Mesothelial cell of epicardium (in vitro differentiated cells): Measurements from ENCODE around the gene MTMR3. TPM values are rescaled to one million over a fixed set of nuclear protein-coding genes. Genes with fewer than 3 reads are reported as not detected.

Source experiments
- DNase-seq, 2 experiments: peaks; one replicate each; pipeline ENCODE4 v3.0.0; 2021; ENCODE audit warnings: low spot score in 2 of 2; ENCODE audit not compliant: unreplicated experiment in 2 of 2
- H3K27ac Mint-ChIP-seq: 2 replicates; pipeline ENCODE4 v1.8.0; 2021; ENCODE audit warnings: mixed read lengths
- H3K27me3 Mint-ChIP-seq: 2 replicates; pipeline ENCODE4 v1.8.0; 2021; ENCODE audit warnings: low read depth, mixed read lengths
- H3K36me3 Mint-ChIP-seq: 2 replicates; pipeline ENCODE4 v1.8.0; 2021; ENCODE audit warnings: mixed read lengths
- H3K4me1 Mint-ChIP-seq: 2 replicates; pipeline ENCODE4 v1.8.0; 2021; ENCODE audit warnings: mixed read lengths
- H3K4me3 Mint-ChIP-seq: 2 replicates; pipeline ENCODE4 v1.8.0; 2021; ENCODE audit warnings: mild to moderate bottlenecking, moderate library complexity, mixed read lengths
- H3K9me3 Mint-ChIP-seq: 2 replicates; pipeline ENCODE4 v1.8.0; 2021; ENCODE audit warnings: mixed read lengths
- CTCF ChIP-seq: fragments of 200-600 bp; sonication (generic); IDR thresholded peaks from one replicate; pipeline ENCODE4 v1.5.0; 2021; ENCODE audit warnings: antibody characterized with exemption; ENCODE audit not compliant: unreplicated experiment
- total RNA-seq: library from RNA; stranded (reverse); gene quantifications from 3 replicates; pipeline ENCODE4 v1.2.1, GENCODE V29; 2021

Gene MTMR3
- total RNA-seq, 1 donor from 2014 or later: 58.7 TPM

- no peak for DNase-seq
- H3K36me3 Mint-ChIP-seq: peaks cover 19% of the 10 kb centered on the region
- H3K4me1 Mint-ChIP-seq: peaks cover 2% of the 10 kb centered on the region
- H3K27ac Mint-ChIP-seq: no peak overlapping the region
- TF ChIP-seq CTCF: no peak
- no peaks in the 10 kb centered on the region for H3K9me3 Mint-ChIP-seq
- H3K4me3 Mint-ChIP-seq: no peak overlapping the region
- H3K27me3 Mint-ChIP-seq: no peaks in the 10 kb centered on the region
Measured at GRCh38 chr22:30004101-30004500, 121.1 kb downstream of the MTMR3 start.

- Mint-ChIP-seq H3K27ac (no peak overlapping the region), H3K36me3 (peaks cover 17% of the 10 kb centered on the region), H3K4me3 (no peak overlapping the region), H3K27me3 (no peaks in the 10 kb centered on the region), H3K9me3 (no peaks in the 10 kb centered on the region), H3K4me1 (peaks cover 2% of the 10 kb centered on the region)
- TF ChIP-seq CTCF: no peak
- DNase-seq: no peak
Measured at GRCh38 chr22:30004694-30005093, 121.7 kb downstream of the MTMR3 start.

- H3K27ac Mint-ChIP-seq: no peak overlapping the region
- H3K36me3 Mint-ChIP-seq: peaks cover 17% of the 10 kb centered on the region
- no peaks in the 10 kb centered on the region for H3K9me3 Mint-ChIP-seq
- H3K27me3 Mint-ChIP-seq: no peaks in the 10 kb centered on the region
- H3K4me1 Mint-ChIP-seq: peaks cover 2% of the 10 kb centered on the region
- DNase-seq: peak in 1 of 2 experiments; percentile 83
- peak; percentile 82 for TF ChIP-seq CTCF
- no peak overlapping the region for H3K4me3 Mint-ChIP-seq
Measured at GRCh38 chr22:30005213-30005857, 122.4 kb downstream of the MTMR3 start.

- Mint-ChIP-seq H3K4me1 (peaks cover 2% of the 10 kb centered on the region), H3K9me3 (no peaks in the 10 kb centered on the region), H3K36me3 (peaks cover 15% of the 10 kb centered on the region), H3K4me3 (no peak overlapping the region), H3K27me3 (no peaks in the 10 kb centered on the region), H3K27ac (no peak overlapping the region)
- no peak for TF ChIP-seq CTCF
- no peak for DNase-seq
Measured at GRCh38 chr22:30007361-30007760, 124.4 kb downstream of the MTMR3 start.

GRCh38 chr22:30008401-30008800 lies 125.4 kb downstream of the MTMR3 start:
- H3K36me3 Mint-ChIP-seq: peaks cover 12% of the 10 kb centered on the region
- H3K27ac Mint-ChIP-seq: no peak overlapping the region
- H3K9me3 Mint-ChIP-seq: no peaks in the 10 kb centered on the region
- no peak for TF ChIP-seq CTCF
- peaks cover 2% of the 10 kb centered on the region for H3K4me1 Mint-ChIP-seq
- H3K4me3 Mint-ChIP-seq: no peak overlapping the region
- no peaks in the 10 kb centered on the region for H3K27me3 Mint-ChIP-seq
- DNase-seq: no peak

GRCh38 chr22:30009478-30009877 lies 126.5 kb downstream of the MTMR3 start:
- TF ChIP-seq CTCF: no peak
- Mint-ChIP-seq H3K27me3 (no peaks in the 10 kb centered on the region), H3K27ac (no peak overlapping the region)

More at GRCh38 chr22:30009478-30009877, 126.5 kb downstream of the MTMR3 start:
- Mint-ChIP-seq H3K4me3 (no peak overlapping the region), H3K9me3 (no peaks in the 10 kb centered on the region), H3K4me1 (peaks cover 2% of the 10 kb centered on the region), H3K36me3 (peaks cover 18% of the 10 kb centered on the region)
- no peak for DNase-seq
